NCI-H82 treated with DMSO at 0.1 percent for 48 hours (cell line): ENCODE measurements around the gene FBXW8.

Source experiments
- DNase-seq: peaks from one replicate; lab custom pipeline; 2025; ENCODE audit not compliant: unreplicated experiment; lab: John Stamatoyannopoulos, UW

FBXW8 gene

DNA sequence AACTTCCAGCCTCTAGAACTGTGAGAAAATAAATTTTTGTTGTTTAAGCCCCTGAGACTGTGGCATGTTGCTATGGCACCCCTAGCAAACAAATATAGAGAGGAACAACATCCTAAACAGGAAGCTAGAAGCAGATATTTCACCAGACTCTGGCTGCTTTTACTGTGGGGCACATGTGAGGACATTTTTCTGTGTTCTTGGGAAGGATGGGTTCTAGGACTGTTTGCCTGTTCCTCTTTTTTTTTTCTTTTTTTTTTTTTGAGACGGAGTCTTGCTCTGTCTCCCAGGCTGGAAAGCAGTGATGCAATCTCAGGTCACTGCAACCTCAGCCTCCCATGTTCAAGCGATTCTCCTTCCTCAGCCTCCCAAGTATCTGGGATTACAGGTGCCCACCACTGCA lies 25.3 kb upstream of the FBXW8 start:
- DNase-seq, result no peak

DNA sequence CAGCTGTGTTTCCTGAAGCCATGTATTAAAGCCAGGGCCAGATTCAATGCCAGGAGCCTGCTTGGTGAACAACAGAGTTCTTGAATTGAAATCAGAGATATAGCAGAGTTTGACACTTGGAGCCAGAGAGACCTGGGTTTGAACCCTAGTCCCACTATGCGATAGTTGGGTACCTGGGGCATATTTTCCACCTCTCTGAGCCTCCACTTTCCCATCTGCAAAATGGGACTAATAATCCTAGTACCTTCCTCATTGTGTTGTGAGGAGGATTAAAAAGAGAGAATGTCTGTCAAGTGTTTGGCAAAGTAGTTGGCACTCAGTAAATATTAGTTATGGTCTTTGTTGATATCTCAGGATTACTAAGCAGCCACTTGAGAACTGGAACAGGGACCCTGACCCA lies 23.5 kb upstream of the FBXW8 start:
- no peak for DNase-seq

DNA sequence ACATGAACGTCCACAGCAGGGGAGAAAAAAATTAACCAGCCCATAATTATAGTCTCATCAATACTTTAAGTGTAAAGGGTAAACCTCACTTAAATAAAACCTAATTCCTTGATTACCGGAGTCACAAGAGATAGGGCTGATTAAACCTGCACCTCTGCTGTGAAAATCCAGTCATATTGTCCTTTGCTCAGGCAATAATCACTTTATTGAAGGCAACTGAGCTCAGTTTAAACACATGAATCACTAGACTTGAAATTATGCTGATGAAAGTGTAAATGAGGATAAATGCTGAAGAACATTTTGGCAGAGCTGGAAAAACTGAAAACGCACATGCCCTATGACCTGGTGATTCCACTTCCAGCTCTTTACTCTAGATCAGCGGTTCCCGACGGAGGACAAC lies 22.9 kb upstream of the FBXW8 start:
- no peak for DNase-seq

DNA sequence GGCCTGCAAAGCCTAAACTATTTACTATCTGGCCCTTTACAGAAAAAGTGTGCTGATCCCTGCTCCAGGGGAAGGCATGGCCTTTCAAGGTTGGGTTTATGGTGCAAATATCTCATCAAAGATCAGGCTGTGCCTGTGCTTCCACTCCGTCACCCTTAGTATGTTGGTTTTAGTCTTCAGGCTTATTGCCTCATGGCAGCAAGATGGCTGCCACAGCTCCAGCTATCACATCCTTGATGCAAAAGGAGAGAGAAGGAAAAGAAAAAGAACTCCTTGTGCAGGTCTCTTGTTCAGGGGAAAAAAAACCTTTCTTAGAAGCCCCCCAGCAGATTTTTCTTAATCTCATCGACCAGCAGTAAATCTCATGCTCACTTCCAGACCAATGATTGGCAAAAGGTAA lies 20.4 kb upstream of the FBXW8 start:
- no peak for DNase-seq

DNA sequence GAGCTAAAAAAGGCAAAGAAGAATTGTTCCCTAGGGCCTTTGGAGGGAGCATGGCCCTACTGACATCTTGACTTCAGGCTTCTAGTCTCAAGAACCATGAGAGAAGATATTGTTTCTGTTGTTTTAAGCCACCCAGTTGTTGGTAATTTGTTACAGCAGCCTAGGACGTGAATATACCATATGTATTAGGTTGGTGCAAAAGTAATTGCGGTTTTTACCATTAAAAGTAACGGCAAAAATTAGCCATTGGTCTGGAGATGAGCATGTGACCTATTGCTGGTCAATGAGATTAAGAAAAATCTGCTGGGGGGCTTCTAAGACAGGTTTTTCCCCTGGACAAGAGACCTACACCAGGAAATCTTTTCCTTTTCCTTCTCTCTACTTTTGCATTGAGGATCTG lies 19.7 kb upstream of the FBXW8 start:
- DNase-seq, result no peak

DNA sequence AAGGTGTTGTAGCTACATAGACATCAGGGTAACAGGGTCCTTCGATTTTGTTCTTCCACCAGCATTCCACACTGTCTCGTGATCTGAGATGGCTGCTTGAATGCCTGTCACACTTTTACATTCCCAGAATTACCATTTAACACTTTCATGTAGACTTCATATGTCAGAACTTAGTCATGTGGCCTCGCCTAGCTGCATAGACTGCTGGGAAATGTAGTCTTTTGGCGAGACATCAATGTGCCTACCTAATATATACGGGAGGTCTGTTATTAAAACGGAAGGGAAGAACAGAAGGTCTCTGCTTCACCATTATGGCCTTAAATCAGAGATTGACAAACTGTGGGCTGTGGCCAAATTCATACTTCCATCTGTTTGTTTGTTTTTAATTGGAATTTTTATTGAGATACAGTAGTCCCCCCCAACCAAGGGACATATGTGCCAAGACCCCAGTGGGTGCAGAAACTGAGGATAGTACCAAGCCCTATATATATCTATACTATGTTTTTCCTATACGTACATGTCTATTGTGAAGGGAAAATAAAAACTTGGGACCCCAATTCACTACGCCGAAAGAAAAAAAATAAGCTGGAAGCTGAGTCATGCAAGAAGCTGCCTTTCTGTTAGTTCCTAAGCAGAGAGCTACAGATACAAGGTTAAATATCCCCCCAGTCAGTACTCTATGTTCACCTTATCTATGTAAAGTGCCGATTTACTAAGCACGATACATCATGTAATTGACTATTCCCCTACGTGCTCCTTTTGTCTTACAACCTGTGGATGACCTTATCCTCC lies 18.2 kb upstream of the FBXW8 start:
- no peak for DNase-seq

DNA sequence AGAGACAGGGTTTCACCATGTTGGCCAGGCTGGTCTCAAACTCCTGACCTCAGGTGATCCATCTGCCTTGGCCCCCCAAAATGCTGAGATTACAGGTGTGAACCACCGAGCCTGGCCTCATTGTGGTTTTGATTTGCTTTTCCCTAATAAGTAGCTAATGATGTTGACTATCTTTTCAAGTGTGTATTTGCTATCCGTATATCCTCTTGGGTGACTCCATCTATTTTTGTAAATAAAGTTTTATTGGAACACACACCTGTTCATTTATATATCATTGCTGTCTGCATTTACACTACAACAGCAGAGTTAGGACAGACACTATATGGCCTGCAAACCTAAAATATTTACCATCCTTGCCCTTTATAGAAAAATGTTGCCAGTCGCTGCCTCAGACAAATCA lies 15.8 kb upstream of the FBXW8 start:
- no peak for DNase-seq

DNA sequence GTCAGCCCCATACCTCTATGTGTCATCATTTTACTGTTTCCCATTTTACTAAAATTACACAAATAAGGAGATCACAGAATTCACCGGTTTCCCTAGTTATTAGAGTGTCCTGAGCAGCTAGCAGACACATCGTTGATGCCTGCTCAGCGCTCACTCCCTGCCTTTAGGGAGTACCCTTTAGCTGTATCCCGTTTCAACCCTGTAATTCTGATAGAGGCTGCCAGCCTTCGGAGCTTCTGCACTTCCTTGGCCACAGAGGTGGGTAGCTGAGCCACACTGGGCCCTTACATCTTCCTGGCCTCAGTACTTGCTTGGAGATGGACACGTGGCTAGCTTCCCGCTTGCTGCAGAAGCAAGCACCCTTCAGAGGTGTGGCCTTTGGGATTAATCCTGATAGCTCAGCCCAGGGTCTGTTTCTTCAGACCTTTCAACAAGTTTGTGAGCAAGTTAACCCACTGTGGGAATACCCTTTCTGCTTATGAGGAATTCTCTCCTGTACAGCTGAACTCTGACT lies 14.3 kb upstream of the FBXW8 start:
- DNase-seq, result no peak

DNA sequence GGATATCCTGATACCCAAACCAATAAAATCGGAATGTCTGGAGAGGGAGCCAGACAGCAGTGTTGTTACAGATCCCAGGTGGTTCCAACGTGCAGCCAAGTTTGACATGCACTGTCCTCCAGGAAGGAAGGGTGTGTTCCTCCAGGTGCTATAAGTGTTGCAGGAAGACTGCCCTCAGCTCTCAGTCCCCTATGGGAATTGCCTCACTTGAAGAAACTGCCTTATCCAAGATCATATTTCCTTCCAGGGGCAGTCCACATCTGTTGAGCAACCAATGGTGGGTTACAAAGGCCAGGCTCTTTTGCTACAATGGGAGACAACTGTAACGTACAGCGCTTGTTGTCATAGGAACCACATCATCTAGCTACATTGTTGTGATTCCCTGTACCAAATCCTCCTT lies 13.3 kb upstream of the FBXW8 start:
- no peak for DNase-seq

DNA sequence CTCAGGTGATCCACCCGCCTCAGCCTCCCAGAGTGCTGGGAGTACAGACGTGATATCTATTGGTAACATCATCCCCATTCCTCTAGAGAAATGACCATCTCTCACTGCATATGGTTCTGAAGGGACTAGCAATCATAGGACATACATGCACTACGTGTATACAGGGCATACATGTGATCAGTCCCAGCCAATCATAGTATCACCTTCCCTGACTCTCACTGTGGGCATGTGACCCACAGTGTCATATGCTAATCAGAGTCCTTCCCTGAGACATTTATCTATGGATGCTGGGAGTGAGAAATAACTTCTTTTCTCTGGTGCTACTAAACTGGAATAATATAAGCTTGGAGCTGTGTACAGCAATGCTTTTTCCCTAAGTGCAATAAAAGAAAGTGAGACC lies 12.1 kb upstream of the FBXW8 start:
- no peak for DNase-seq

DNA sequence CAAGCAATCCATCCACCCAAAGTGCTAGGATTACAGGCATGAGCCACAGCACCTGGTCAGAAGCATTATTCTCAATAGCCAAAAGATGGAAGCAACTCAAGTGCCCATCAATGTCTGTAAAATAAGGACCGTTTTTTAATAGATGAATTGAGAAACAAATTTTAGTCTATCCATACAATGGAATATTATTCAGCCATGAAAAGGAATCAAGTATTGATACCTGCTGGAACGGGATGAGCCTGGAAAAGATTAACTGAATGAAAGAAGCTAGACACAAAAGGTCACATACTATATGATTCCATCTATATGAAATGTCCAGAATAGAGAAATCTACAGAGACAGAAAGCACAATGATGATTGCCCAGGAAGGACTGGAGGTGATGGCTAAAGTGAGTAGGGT lies 9.1 kb upstream of the FBXW8 start:
- DNase-seq, result no peak

DNA sequence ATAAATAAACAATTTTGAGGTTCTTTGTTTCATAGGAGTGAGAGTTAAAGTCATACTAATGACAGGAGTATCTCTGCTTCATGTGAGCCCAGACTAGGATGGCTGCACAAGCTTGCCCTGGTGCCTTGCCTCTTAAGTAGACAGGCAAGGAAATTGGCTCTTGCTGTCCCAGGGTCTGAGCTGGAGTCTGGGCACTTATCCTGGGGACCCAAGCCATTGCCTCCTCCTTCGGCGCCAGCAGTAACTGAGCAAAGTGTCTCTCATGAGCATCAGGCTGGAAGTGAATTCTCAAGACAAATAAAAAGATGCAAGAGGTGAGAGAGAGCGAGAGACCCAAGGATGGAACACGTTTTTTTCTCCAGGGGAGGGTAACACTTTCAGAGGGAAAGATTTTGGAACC lies 6.9 kb upstream of the FBXW8 start:
- DNase-seq, result no peak

DNA sequence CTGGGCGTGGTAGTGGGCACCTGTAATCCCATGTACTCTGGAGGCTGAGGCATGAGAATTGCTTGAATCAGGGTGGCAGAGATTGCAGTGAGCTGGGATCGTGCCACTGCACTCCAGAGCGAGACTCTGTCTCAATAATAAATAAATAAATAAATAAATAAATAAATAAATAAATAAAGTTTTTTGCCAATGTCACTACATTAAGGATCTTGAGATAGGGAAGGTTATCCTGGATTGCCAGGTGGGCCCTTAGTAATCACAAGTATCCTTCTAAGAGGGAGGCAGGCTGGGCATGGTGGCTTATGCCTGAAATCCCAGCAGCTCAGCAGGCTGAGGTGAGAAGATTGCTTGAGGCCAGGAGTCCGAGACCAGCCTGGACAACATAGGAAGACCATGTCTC lies 4.5 kb upstream of the FBXW8 start:
- DNase-seq, result no peak

DNA sequence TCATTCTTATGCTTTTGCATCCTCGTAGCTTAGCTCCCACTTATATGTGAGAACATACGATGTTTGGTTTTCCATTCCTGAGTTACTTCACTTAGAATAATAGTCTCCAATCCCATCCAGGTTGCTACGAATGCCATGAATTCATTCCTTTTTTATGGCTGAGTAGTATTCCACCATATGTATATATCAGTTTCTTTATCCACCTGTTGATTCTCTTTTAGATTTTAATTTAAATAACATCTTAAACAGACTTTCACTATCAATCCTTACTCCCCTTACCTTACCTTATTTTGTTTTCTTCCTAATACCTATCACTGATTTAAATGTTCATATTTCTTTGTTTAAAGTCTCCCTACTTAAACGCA lies 488 bp upstream of the FBXW8 start:
- no peak for DNase-seq

DNA sequence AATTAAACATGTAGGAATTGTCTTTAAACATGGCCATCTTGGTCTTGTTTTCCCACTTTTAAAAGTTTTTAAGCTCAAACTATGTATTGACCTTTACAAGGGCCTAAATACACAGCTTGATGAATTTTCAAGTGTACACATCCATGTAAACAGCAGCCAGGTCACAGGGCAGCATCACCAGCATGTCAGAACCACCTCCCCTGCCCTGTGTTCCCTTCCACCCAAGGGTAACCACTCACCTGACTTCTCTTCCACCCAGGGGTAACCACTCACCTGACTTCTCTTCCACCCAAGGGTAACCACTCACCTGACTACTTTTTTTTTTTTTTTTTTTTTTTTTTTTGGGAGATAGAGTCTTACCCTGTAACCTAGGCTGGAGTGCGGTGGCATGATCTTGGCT lies 4.6 kb downstream of the FBXW8 start:
- DNase-seq, result no peak

DNA sequence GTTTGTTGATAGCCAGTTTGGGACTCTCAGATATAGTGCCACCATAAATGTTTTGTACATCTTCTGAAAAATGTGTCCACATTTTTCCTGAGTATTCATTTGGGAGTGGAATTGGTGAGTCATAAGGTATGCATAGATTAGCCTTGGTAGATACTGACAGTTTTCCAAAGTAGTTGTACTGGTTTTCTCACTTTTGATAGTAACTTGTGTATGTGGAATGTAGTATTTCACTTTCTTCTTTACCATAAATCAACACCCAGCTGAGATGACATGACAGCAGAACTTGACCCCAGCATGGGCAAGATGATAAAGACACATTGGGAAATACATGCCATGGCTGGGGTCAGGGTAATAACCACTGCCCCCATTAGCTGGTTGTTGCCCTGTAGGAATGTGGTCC lies 5.4 kb downstream of the FBXW8 start:
- DNase-seq, result no peak

DNA sequence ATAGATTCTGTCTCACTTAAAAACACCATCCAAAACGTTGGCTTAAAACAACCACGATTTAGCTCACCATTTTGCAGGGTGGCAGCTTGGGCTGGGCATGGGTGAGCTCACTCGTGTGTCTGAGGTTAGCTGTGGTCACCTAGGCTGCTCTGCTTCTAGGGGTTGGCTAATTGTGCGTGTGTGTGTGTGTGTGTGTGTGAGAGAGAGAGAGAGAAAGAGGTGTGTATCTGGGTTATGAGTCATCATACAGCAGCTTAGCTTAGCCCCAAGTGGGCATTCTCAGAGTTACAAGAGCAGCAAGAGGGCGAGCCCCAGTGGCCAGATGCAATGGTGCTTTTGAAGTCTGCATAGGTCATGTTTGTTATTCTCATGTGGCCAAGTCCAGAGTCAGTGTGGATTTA lies 6.0 kb downstream of the FBXW8 start:
- no peak for DNase-seq

DNA sequence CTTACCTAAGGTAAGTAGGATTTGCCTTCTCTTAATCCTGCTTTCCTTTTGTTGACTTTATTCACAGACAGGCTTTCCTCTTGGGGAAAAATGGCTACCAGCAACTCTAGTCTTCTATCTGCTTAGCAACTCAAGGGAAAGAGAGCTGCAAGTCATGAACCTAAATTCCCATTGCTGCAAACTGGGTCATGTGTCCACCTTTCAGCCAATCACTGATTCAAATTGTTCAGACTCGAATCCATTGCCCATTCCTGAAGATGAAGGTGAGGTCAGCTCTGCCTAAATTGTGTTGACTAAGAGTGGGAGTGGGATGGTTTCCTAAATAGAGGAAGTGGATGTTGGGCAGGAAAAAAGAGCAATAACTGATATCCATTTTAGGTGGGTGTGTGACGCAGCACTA lies 7.7 kb downstream of the FBXW8 start:
- peak; percentile 36 for DNase-seq

DNA sequence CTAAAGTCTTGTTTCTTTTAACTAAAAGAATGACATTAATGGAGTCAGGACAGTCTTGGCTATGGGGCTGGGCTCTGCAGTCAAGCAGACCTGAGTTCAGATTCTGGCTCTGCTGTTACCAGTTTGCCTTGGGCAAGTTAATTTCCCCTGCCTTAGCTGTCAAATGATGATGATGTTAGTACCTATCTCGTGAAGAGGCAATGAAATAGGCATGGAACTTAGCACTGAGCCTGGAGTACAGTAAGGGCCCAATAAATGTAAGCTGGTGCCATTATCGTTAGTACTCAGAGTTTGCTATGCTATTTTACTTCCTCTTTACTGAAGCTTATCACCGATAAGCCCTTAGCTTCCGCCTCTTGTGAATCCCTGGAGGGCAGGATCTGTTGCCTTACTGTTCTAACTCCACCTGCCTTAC lies 8.5 kb downstream of the FBXW8 start:
- DNase-seq, result peak; percentile 14

DNA sequence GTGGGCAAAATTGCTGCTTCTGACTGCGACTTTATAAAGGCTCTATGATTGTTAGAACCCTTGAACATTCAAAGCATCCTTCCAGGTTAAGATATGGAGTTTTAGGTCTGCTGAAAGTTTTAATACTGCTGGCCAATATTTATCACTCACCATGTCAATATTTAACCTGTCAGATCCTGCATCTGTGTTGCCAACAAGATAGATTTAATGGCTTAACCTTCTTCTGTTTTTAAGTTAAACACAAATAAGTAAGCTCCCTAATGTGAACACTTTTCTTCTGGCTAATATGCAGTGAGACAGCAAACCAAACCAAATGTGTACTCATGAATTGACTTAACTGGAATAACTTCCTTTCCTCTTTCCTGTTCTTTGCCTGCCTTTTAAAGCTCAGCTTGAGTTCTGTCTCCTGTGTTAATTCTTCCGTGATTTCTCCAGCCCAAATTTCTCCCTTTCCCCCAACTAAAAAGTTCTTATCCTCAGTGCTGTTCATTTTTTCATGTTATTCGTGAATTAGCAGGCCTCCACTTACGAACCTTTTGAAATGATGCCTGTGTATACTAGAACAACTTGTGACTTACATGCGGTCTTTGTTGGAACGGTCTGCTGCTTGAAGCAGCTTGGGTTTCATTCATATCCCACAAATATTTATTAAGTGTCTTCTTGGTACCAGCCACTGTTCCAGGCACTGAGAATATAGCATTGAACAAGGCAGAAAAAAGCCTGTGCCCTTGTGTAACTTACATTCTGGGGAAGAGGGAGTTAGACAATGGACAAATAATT lies 9.1 kb downstream of the FBXW8 start:
- DNase-seq, result no peak

DNA sequence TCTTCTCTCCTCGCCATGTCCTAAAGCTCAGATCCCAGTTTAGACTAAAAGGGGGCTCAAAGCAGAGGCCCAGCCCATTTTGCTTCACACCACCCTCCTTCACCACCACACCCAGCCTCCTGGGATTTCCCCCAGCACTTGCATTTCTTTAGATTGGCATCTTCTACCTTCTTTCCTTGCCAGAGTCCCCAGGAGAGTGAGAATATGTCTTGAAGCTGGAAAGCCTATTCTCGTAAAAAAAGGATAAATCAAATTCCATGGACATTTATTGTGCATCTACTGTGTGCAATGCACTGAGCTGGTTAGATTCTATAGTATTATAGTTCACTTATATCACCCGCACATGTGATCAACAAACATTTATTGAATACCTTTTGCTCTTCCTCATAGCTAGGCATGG lies 10.2 kb downstream of the FBXW8 start:
- DNase-seq, result no peak

DNA sequence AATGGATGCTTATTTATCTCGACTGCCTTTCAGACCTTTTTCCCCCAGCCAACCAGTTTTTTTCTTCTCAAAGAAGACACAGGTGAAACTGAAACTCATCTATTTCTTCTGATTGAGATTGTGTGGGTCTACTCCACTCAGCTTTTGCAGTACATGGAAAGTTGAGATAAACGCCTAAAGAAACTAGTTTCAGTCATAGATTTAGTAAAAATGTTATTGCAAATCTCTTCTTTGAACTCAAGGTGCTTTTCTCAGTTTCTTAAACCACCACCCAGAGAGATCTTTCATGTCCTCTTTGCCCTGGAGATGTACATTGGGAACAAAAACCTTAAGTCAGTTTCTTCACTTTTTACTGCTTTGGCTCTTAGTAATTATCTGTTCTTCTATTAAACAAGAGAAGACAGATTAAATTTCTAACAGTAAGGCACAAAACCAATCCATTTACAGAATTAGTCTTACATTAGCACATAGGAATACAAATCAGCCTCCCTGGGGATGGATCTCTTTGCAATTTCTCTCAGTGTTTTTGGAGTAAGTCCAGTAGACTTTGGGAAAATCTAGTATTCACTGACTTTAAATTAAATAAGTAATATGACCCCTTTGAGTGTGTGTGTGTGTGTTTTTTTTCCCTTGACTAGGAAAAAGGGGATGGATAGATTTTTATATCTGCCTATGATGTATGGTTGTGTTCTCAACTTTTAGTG lies 11.6 kb downstream of the FBXW8 start:
- no peak for DNase-seq
